Cardiac muscle cell (in vitro differentiated cells and primary cell): Measurements from ENCODE around the gene SMIM30. TPM values are rescaled to one million over a fixed set of nuclear protein-coding genes. Genes with fewer than 3 reads are reported as not detected.

Experiments used
- DNase-seq, 2 donors: peaks; one replicate each; pipeline versions ENCODE4 v3.0.0 to v3.0.0-alpha.2; 2010 to 2017; ENCODE audit warnings: low read depth in 1 of 2, low spot score in 1 of 2
- H3K27ac ChIP-seq: fragments of 200-600 bp; sonication (generic); 2 replicates; pipeline ENCODE4 v1.5.1; 2016
- H3K27me3 ChIP-seq: fragments of 200-600 bp; sonication (generic); 2 replicates; pipeline ENCODE4 v1.6.0; 2016; ENCODE audit warnings: control low read depth
- H3K36me3 ChIP-seq: fragments of 200-600 bp; sonication (generic); 2 replicates; pipeline ENCODE4 v1.5.1; 2016; ENCODE audit warnings: control low read depth
- H3K4me1 ChIP-seq: fragments of 200-600 bp; sonication (generic); 2 replicates; pipeline ENCODE4 v1.8.1; 2017; ENCODE audit warnings: low read depth, mild to moderate bottlenecking, mixed run types
- H3K4me3 ChIP-seq: fragments of 200-600 bp; sonication (generic); 2 replicates; pipeline ENCODE4 v1.5.1; 2016; ENCODE audit warnings: mild to moderate bottlenecking
- H3K9me3 ChIP-seq: fragments of 200-600 bp; sonication (generic); 2 replicates; pipeline ENCODE4 v1.5.1; 2017; ENCODE audit warnings: low read depth, mild to moderate bottlenecking, control low read depth
- polyA plus RNA-seq: library from polyadenylated mRNA; unstranded; fragments of >200 nt; fragmentation: Nextera tagmentation; extraction: Ambion mirVana; gene quantifications from 2 replicates; pipeline ENCODE4 v1.2.1, GENCODE V29; 2016
- total RNA-seq: library from RNA; depleted of rRNA; stranded (reverse); fragments of >200 nt; gene quantifications from 2 replicates; pipeline ENCODE4 v1.2.3, GENCODE V29; 2016
- TF ChIP-seq, protein P1 (sequence below): IDR thresholded peaks from 2 replicates; pipeline ENCODE4 v1.5.1; 2012; ENCODE audit warnings: low read depth, mild to moderate bottlenecking, low read length

Gene SMIM30
- total and polyA plus RNA-seq, 2 experiments from 2014 or later = 126 to 211 TPM

DNA sequence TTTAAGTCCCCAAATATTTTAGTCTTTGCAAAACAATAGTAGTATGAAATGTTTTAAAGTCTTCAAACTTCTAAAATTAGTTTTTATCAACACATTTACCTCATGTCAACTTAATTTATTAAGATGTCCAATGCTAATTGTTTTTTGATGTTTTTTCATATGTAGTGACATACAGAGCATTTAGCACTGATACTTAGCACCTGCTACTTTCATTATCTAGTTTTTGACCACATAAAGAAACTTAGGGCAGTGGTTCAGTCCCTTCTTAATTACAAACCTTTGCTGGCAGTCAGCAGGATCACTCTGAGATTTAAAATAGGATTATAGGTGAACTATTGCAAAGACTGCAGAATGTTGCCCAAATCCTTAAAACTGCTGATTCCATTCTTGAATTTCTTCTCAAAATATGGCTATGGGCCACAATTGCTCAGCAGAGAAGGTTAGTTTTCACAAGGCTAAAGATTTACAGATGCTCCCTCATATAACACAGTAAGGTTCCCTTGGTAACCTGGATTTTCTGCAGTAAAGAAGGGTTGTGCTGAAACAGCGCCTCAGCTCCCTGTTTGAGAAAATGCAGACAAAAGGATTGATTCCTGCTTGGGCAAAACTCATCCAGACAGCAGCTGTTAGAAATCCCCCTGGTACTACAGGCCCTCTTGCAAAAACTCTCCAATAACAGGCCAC lies 35.1 kb downstream of the SMIM30 start:
- no peak overlapping the region for H3K27ac ChIP-seq
- DNase-seq = no peak

DNA sequence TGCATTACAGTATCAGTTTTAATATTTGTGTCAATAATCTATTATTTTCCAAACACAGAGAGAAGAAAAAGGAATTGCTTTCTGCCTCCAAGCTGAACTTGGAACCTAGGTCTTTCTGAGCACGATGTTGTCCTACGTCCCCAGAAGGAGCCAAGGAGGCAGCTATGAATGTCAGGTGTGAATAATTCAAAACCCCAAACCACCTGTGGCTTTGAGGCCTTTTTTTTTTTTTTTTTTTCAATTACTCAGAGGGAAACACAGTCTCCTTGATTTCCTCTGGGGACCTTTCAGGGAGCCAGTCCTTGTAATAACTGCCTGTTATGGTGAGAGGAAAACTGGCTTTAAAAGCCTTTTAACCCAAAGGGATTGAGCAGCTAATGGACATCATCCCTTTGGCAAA lies 40.0 kb downstream of the SMIM30 start:
- Histone ChIP-seq H3K9me3 (no peaks in the 10 kb centered on the region), H3K4me3 (no peak overlapping the region), H3K36me3 (no peaks in the 10 kb centered on the region), H3K27me3 (peaks cover 28% of the 10 kb centered on the region), H3K27ac (no peak overlapping the region), H3K4me1 (no peaks in the 10 kb centered on the region)
- TF ChIP-seq, protein P1, sequence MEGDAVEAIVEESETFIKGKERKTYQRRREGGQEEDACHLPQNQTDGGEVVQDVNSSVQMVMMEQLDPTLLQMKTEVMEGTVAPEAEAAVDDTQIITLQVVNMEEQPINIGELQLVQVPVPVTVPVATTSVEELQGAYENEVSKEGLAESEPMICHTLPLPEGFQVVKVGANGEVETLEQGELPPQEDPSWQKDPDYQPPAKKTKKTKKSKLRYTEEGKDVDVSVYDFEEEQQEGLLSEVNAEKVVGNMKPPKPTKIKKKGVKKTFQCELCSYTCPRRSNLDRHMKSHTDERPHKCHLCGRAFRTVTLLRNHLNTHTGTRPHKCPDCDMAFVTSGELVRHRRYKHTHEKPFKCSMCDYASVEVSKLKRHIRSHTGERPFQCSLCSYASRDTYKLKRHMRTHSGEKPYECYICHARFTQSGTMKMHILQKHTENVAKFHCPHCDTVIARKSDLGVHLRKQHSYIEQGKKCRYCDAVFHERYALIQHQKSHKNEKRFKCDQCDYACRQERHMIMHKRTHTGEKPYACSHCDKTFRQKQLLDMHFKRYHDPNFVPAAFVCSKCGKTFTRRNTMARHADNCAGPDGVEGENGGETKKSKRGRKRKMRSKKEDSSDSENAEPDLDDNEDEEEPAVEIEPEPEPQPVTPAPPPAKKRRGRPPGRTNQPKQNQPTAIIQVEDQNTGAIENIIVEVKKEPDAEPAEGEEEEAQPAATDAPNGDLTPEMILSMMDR = no peak
- DNase-seq = no peak

More for the DNA sequence above, 35.1 kb downstream of the SMIM30 start:
- Histone ChIP-seq H3K27me3 (peaks cover 18% of the 10 kb centered on the region), H3K4me3 (no peak overlapping the region), H3K9me3 (no peaks in the 10 kb centered on the region), H3K36me3 (no peaks in the 10 kb centered on the region), H3K4me1 (no peaks in the 10 kb centered on the region)
- TF ChIP-seq, protein P1 = no peak

DNA sequence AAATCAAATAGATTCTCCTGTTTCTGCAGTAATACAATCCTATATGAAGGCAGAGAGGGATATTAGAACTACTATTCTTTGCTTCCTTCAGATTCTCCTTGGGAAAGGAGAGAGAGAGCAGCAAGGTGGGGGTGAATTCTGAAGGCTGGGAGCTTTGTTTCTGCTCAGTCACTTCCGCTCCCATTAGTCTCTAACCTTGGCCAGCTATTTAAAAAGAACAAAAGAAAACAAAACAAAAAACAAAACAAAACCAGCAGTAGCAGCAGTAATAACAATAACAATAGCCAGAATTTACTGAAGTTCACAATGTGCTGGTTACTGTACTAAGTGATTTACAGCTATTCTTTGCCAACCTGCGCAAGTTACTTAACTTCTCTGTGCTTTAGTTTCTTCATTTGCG lies 41.7 kb downstream of the SMIM30 start:
- no peak overlapping the region for H3K4me3 ChIP-seq
- TF ChIP-seq, protein P1 = no peak
- no peaks in the 10 kb centered on the region for H3K36me3 ChIP-seq
- H3K4me1 ChIP-seq = no peaks in the 10 kb centered on the region
- peaks cover 30% of the 10 kb centered on the region for H3K27me3 ChIP-seq
- DNase-seq = no peak
- no peaks in the 10 kb centered on the region for H3K9me3 ChIP-seq
- H3K27ac ChIP-seq = no peak overlapping the region

DNA sequence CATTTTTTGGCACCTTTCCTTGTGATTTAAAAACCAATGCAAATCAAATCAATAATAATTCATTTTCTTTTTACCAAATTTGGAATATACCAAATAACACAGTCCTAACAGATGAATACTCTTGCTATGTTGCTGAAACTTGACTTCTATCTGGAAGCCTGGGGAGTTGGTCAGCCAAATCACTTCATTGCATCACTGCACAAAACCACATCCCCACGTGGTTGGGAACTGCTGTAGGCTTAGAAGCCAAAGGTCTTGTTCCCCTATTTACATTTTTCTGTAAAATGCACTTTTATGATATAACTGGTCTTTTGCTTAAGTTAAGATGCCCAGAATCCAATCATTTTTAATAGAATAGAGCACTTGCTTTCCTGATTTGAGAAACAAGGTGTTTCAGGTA lies 46.9 kb downstream of the SMIM30 start:
- TF ChIP-seq, protein P1 = no peak
- DNase-seq = peak in 1 of 2 donors; percentile 38
- Histone ChIP-seq H3K27me3 (peaks cover 10% of the 10 kb centered on the region), H3K9me3 (no peaks in the 10 kb centered on the region), H3K27ac (no peak overlapping the region), H3K36me3 (no peaks in the 10 kb centered on the region), H3K4me1 (no peaks in the 10 kb centered on the region), H3K4me3 (no peak overlapping the region)

Other genes starting within 250 kb of the SMIM30 start
- gene GPR85, start 31.7 kb downstream of the SMIM30 start, total RNA-seq = 0.32 and 0.80 TPM in 2 replicates
- gene GPR85, start 31.7 kb downstream of the SMIM30 start, polyA plus RNA-seq = not detected in 2 replicates